Measurements from ENCODE around the gene CENPU. TPM values are rescaled to one million over a fixed set of nuclear protein-coding genes. Genes with fewer than 3 reads are reported as not detected.

CENPU gene
- total RNA-seq, 1 experiment from 2014 or later = 38.2 TPM

DNA sequence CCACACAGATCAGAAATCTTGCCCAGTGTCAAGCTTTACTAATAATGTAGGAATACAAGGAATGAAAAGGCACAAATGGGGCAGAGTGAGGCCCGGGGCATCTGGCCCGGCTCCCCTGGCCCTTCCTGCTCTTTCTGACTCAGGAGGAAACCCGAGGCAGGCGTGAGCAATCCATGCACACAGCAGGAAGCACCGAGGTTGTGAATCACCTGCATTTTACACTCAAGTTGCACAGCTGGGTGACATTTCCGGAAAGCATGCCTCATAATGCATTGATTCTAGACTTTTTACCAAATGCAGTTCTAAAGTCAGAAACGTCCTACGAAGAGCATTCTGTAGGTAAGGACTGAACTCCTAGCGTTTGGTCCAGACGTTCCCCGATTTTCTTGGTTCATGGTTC, 45.4 kb downstream of the CENPU start:
- H3K9me3 ChIP-seq (ENCODE audit: low read length) = no peaks in the 10 kb centered on the region
- no peaks in the 10 kb centered on the region for H3K27me3 ChIP-seq (ENCODE audit: low read length)
- intact Hi-C loops (cut with micrococcal nuclease) = loop anchor here (1.0 kb wide), 2 partner anchors 39 to 46 kb away; partner anchors contain the start of genes CASP3, CENPU and PRIMPOL
- no peak overlapping the region for H3K4me3 ChIP-seq (ENCODE audit: low read length)
- no peaks in the 10 kb centered on the region for H3F3A ChIP-seq (ENCODE audit: low read length, unreplicated experiment)
- H3K4me2 ChIP-seq (ENCODE audit: low read length) = peak overlapping the region; percentile 63
- H2AFZ ChIP-seq (ENCODE audit: low read length) = peak overlapping the region; percentile 59
- H3K9me2 ChIP-seq (replicated peaks; ENCODE audit: low read length) = no peaks in the 10 kb centered on the region
- CTCF ChIA-PET = no interaction called here
- no peak for TF ChIP-seq EZH2 (IDR thresholded peaks at IDR 0.05; ENCODE audit: low read length, unreplicated experiment)
- H3K27ac ChIP-seq (ENCODE audit: low read length) = peak overlapping the region; percentile 81
- no peaks in the 10 kb centered on the region for H3K36me3 ChIP-seq (ENCODE audit: low read depth, low read length)
- no peaks in the 10 kb centered on the region for H4K20me1 ChIP-seq (ENCODE audit: low read length)
- ATAC-seq (peak; percentile 99), DNase-seq (peak; percentile 90)
- no peaks in the 10 kb centered on the region for H3K79me2 ChIP-seq (ENCODE audit: low read length)
- peaks cover 15% of the 10 kb centered on the region for H3K4me1 ChIP-seq (ENCODE audit: insufficient read depth, low read length)
- no TSS peak for BruUV-seq (replicated peaks)
- H3K9ac ChIP-seq (ENCODE audit: low read length) = peak overlapping the region; percentile 37
- POLR2A ChIA-PET (ENCODE audit: unreplicated experiment) = no interaction called here

DNA sequence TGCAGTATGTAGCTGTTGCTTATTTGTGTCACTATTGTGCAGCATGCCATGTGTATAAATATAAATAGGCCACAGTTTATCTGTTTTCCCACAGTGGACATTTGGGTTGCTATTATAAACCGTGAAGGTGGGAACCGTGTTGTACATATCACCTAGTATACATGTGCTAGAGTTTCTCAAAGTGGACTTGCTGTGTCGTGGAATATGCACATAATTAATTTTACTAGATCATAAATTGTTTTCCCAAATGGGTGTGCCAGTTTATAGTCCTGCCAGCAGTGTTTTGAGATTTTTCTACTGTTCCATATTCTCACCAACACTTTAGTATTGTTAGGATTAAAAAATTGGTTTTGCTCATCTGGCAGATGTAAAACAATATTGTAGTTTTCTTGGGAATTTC, 45.9 kb downstream of the CENPU start:
- intact Hi-C loops (cut with micrococcal nuclease) = loop anchor here (1.0 kb wide), 2 partner anchors 39 to 46 kb away; partner anchors contain the start of genes CASP3, CENPU and PRIMPOL

GRCh38 chr4:184684491-184685189, 49.3 kb downstream of the CENPU start:
- Histone ChIP-seq H3K9me2 (replicated peaks; ENCODE audit: low read length) (no peaks in the 10 kb centered on the region), H2AFZ (ENCODE audit: low read length) (no peak overlapping the region), H3K4me1 (ENCODE audit: insufficient read depth, low read length) (peaks cover 15% of the 10 kb centered on the region), H4K20me1 (ENCODE audit: low read length) (no peaks in the 10 kb centered on the region), H3K27ac (ENCODE audit: low read length) (no peak overlapping the region), H3K4me2 (ENCODE audit: low read length) (no peak overlapping the region), H3K9me3 (ENCODE audit: low read length) (no peaks in the 10 kb centered on the region), H3K9ac (ENCODE audit: low read length) (no peak overlapping the region), H3K27me3 (ENCODE audit: low read length) (no peaks in the 10 kb centered on the region), H3K36me3 (ENCODE audit: low read depth, low read length) (no peaks in the 10 kb centered on the region), H3F3A (ENCODE audit: low read length, unreplicated experiment) (no peaks in the 10 kb centered on the region), H3K79me2 (ENCODE audit: low read length) (no peaks in the 10 kb centered on the region), H3K4me3 (ENCODE audit: low read length) (no peak overlapping the region)
- ChIA-PET POLR2A (ENCODE audit: unreplicated experiment) (no interaction called here), CTCF (no interaction called here)
- DNase-seq (no peak), ATAC-seq (no peak)
- intact Hi-C loops (cut with micrococcal nuclease) = no loop called here
- TF ChIP-seq CTCF (conservative IDR thresholded peaks at IDR 0.05; ENCODE audit: low read depth, low read length) = no peak
- TF ChIP-seq EZH2 (IDR thresholded peaks at IDR 0.05; ENCODE audit: low read length, unreplicated experiment) = no peak
- no peak for TF ChIP-seq EZH2phosphoT487 (IDR thresholded peaks at IDR 0.05; ENCODE audit: borderline replicate concordance, low read length)
- BruUV-seq (replicated peaks) = no TSS peak

More for the DNA sequence above, 45.9 kb downstream of the CENPU start:
- Histone ChIP-seq H3K9me3 (ENCODE audit: low read length) (no peaks in the 10 kb centered on the region), H3K9me2 (replicated peaks; ENCODE audit: low read length) (no peaks in the 10 kb centered on the region), H3K4me2 (ENCODE audit: low read length) (peak overlapping the region; percentile 63), H3K4me1 (ENCODE audit: insufficient read depth, low read length) (peaks cover 15% of the 10 kb centered on the region), H3F3A (ENCODE audit: low read length, unreplicated experiment) (no peaks in the 10 kb centered on the region), H3K36me3 (ENCODE audit: low read depth, low read length) (no peaks in the 10 kb centered on the region), H3K79me2 (ENCODE audit: low read length) (no peaks in the 10 kb centered on the region), H3K27me3 (ENCODE audit: low read length) (no peaks in the 10 kb centered on the region), H3K4me3 (ENCODE audit: low read length) (no peak overlapping the region), H3K9ac (ENCODE audit: low read length) (peak overlapping the region; percentile 37), H4K20me1 (ENCODE audit: low read length) (no peaks in the 10 kb centered on the region), H2AFZ (ENCODE audit: low read length) (peak overlapping the region; percentile 59; the same call in 1 of the 2 replicates), H3K27ac (ENCODE audit: low read length) (peak overlapping the region; percentile 81)
- ATAC-seq = peak; percentile 44
- ChIA-PET POLR2A (ENCODE audit: unreplicated experiment) (no interaction called here), CTCF (no interaction called here)
- BruUV-seq (replicated peaks) = no TSS peak
- no peak for DNase-seq
- TF ChIP-seq CTCF (conservative IDR thresholded peaks at IDR 0.05; ENCODE audit: low read depth, low read length) = no peak
- no peak for TF ChIP-seq EZH2 (IDR thresholded peaks at IDR 0.05; ENCODE audit: low read length, unreplicated experiment)
- TF ChIP-seq EZH2phosphoT487 (IDR thresholded peaks at IDR 0.05; ENCODE audit: borderline replicate concordance, low read length) = no peak
